HEK293 (cell line): ENCODE data around the gene ADCY3.

Source experiments
- YY1 ChIP-seq: fragments of 450-650 bp; formaldehyde crosslinking; IDR thresholded peaks from 2 replicates; pipeline ENCODE4 v1.5.1; 2018; ENCODE audit warnings: missing biosample characterization, missing genetic modification characterization
- ZNF239 ChIP-seq: fragments of 450-650 bp; formaldehyde crosslinking; IDR thresholded peaks from 2 replicates; pipeline ENCODE4 v1.5.1; 2016; ENCODE audit warnings: missing biosample characterization, missing genetic modification characterization

GRCh38 chr2:24870891-24871705 lies 48.9 kb downstream of the ADCY3 start:
- no peak for TF ChIP-seq ZNF239 (tag by site-specific recombination)
- TF ChIP-seq YY1 = no peak
